NCI-H524 (cell line): Measurements from ENCODE around the gene GPR37L1.
A peak's percentile ranks its signal among the peaks of the same experiment; 100 is the strongest.
"Not testable (repeated sequence)": the region's sequence is repeated elsewhere in the genome, so short reads cannot be mapped to it uniquely, and the experiment has no call there.

Experiments
- DNase-seq, 2 experiments: peaks; one replicate each; lab custom pipeline; 2025; lab: John Stamatoyannopoulos, UW

The GPR37L1 gene

DNA sequence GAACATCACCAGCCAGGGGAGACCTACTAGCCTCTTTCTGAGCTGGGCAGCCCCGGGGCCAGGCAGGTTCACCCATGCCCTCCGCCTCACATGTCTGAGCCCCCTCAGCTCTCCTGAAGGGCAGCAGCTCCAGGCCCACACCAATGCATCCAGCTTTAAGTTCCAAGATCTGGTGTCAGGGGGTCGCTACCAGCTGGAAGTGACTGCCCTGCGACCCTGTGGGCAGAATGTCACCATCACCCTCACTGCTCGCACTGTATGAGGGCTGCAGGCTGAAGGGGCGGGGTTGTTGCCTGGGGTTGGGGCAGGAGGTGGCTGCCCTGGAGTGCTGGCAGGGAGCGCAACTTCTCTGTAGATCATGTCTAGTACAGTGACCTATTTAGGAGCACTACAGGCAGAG is 46.1 kb downstream of the GPR37L1 start:
- DNase-seq = no peak

DNA sequence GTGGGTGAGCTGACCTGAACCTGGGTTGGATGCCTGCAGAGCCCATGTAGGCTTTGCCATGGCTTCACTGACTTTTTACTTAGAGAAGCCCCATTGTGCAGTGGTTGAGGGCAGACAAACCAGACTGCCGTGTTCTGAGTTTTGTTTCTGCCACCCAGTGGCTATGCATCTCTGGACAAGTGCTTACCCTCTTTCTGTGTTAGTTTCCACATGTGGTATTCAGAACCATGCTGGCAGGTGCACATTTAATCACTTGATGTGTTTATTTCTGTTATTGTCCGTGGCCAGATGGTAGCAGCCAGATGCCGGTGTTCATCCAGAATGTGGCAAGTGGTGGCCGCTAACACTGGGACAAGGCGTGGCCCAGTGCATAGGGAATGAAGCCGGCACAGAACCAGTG is 48.0 kb downstream of the GPR37L1 start:
- DNase-seq = peak; percentile 80 to 91

DNA sequence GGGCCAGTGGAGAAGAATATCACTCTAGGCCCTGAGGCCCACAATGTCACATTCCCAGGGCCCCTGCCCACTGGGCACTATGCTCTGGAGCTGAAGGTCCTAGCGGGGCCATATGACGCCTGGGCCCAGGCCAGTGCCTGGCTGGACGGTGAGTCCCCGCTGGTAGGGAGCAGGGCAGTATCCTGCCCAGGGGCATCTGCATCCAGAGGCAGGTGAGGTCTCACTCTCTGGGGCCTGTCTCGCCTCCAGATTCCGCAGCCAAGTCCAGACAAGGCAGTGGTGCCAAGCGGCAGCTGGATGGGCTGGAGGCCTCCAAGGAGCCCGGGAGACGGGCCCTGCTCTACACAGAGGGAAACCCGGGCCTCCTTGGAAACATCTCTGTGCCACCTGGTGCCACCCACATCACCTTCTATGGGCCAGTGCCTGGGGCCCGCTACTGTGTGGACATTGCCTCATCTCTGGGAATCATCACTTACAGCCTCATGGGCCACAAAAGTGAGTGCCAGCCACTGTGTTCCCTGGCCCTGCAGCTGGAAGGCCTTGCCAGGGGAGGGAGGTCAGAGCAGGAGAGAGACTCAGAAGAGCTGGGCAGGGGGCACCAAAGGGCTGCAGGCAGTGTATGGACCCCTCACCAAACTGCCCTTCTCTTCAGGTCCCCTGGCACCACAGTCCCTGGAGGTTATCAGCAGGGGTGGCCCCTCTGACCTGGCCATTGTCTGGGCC is 48.7 kb downstream of the GPR37L1 start:
- DNase-seq = no peak

DNA sequence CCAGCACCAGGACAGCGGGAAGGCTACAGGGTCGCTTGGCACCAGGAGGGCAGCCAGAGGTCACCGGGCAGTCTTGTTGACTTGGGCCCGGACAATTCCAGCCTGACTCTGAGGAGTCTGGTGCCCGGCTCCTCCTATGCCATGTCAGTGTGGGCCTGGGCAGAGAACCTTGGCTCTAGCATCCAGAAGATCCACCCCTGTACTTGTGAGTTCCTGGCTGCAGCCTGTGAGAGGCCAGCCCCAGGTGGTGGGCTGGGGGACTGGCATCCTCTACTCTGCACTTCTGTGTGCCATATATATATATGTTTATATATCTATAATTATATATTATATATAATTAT is 49.3 kb downstream of the GPR37L1 start:
- DNase-seq = no peak

DNA sequence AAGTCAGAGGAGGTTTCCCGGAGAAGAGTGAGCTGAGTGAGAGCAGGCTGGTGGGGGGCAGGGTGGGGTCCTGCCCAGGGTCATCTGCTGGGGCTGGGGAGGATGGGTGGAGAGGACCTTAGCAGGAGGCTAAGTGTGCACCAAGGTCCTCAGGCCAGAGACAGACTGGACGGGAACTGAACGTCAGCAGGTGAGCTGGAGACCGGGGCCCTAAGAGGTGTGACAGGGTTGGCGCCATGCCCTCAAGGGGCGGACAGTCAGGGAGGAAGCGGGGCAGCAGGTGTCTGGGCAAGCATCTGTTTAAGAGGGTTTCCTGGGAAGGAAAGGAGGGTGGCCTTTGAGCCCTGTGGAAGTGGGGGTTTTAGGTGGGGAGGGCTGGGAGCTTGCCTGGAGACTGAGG is 51.3 kb downstream of the GPR37L1 start:
- DNase-seq = no peak

DNA sequence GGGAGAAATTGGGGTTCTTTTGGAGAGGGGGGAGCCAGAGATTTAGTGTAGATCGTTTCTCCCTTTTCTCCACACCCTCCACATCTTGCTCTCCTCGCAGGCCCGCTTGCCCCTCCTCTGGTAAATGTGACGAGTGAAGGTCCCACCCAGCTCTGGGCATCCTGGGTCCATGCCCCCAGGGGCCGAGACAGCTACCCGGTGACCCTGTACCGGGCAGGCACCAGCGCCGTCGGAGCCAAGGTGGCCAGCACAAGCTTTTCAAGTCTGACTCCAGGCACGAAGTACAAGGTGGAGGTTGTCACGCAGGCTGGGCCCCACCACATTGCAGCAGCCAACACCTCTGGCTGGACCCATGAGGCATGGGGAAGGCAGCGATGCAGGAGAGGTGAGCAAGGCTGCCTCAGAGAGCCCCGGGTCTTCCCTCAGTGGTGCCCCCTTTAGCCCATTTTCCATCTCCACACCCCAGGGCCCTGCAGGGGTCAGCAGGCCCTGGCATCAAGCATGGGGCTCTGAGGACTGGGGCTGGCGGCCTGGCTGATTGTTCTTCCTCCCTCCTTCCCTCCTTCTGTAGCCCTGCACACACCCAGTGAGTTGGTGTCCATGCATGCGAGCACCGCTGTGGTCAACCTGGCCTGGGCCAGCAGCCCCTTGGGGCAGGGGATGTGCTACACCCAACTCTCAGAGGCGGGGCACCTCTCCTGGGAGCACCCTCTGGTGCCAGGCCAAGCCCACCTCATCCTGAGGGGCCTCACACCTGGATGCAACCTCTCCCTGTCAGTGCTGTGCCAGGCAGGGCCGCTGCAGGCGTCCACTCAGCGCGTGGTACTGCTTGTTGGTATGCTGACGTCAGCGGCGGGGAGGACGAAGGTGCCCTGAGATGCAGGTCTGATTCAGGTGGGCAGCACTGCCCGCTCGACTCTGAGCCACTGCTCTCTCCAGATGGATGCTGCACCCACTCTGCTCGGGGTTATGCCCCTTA is 54.5 kb downstream of the GPR37L1 start:
- no peak for DNase-seq

DNA sequence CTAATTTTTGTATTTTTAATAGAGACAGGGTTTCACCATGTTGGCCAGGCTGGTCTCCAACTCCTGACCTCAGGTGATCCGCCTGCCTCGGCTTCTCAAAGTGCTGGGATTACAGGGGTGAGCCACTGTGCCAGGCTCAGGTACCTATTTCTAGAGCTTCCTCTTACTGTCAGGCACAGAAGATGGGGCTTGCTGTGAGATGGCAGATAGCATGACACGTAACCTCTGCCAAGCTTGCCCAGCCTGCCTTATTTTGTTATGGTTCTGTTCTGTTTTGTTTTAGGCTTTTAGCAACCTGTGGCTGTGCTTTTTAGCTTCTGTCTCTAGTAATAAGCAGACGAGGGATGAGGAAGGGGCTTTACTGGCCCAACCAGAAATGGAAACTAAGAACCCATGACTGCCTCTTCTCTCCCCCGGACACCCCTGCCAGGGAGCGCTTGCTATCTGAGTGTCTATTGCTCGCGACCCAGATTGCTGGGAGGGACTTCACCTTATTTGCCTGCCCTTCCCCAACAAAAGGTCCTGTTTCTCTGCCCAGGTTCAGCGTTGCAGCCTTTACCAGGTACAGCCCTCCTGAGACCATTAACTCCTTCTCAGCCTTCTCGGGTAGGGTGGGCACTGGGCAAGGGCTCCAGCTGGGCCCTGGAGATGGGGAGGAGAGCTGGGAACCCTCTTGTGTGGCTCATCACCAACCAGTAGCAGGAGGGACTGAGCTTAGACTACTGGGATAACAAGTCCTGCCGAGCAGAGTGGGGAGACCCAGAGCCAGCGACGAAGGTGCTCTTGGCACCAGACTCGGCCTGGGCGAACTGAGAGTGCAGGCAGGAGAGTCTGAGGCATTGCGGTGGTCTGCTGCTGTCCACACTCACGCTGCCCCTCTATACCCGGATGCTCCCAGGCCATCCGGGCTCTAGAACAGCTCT is 57.4 kb downstream of the GPR37L1 start:
- no peak for DNase-seq

DNA sequence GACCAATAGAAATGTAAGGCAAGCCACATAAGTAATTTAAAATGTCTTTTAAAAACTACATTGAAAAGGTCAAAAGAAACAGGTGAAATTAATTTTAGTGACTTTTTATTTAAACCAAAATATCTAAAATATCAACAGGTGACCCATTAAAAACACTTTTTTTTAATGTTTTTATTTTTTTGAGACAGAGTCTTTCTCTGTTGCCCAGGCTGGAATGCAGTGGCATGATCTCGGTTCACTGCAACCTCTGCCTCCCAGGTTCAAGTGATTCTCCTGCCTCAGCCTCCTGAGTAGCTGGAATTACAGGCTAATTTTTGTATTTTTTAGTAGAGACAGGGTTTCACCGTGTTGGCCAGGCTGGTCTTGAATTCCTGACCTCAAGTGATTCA is 58.0 kb downstream of the GPR37L1 start:
- DNase-seq = not testable (repeated sequence)

DNA sequence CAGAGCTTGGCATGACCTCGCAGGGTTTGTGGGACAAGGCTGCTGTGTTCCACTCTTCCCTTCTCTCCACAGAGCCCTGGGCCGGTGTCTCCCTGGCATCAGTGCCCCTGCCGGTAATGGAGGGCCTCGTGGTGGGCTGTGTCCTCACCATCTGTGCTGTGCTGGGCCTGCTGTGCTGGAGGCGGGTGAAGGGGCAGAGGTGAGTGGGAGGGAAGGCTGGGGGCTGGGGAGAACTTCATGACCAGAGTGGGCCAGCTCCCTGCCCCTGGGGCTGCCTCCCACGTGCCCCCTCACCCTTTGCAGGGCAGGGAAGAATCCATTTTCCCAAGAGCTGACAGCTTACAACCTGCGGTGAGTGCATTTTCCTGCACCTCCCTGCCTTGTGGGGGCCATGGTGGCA is 58.9 kb downstream of the GPR37L1 start:
- DNase-seq = peak in 1 of 2 experiments; percentile 16

DNA sequence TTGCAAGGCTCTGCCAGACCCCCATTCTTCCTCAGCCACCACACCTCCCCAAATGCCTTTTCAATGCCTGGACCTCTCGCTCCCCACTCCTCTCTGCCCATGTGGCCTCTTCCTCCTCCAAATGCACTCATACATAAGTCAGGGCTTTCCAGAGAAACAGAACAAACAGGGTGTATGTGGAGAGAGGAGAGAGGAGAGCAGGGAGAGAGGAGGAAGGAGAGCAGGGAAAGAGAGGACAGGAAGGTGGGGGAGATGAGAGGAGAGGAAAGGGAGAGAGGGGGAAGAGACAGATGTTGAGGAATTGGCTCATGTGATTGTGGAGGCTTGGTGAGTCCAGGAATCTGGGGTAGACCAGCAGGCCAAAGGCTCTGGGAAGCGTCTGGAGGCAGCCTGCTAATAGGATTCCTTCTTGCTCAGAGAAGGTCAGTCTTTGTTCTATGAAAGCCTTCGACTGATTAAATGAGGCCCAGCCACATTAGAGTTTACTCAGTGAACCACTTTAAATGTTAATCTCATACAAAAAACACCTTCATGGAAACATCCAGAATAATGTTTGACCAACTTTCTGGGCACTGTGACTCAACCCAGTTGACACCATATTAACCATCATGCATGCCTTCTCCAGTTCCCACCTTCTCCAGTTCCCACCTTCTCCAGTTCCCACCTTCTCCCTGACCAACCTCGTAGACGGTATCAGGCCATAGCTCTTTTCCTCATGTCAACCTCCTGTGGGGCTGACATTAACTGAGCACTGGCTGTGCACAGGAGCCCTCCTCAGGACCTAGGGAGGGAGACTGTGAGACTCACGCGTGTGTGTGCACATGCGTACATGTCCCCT is 59.5 kb downstream of the GPR37L1 start:
- no peak for DNase-seq
